PC-3 (cell line): ENCODE data around the gene CLEC5A. TPM values are rescaled to one million over a fixed set of nuclear protein-coding genes. Genes with fewer than 3 reads are reported as not detected.

Experiments
- ATAC-seq: fragments of 200-7000 bp; cut with Tn5 transposase; 2 replicates; pipeline ENCODE4 v1.9.1; 2020; ENCODE audit warnings: mild to moderate bottlenecking, moderate library complexity
- BruUV-seq: library from RNA; stranded (reverse); fragments of 400-500 nt; replicated peaks from 2 replicates; lab custom pipeline; 2021; lab: Mats Ljungman, UMichigan
- CTCF ChIA-PET: fragments of 300-600 bp; sonication (Branson Sonifier 250); formaldehyde crosslinking; loops from one replicate; lab custom pipeline; 2022; ENCODE audit warnings: antibody characterized with exemption; lab: Charles Lee
- POLR2A ChIA-PET: fragments of 300-600 bp; sonication (Branson Sonifier 250); formaldehyde crosslinking; loops from one replicate; lab custom pipeline; 2022; ENCODE audit warnings: antibody characterized with exemption; ENCODE audit not compliant: unreplicated experiment; lab: Charles Lee
- DNase-seq: peaks from one replicate; pipeline ENCODE4 v3.0.0-alpha.2; 2015
- H2AFZ ChIP-seq: fragments of 300-600 bp; sonication (generic); 2 replicates; pipeline ENCODE4 v1.6.0; 2016; ENCODE audit warnings: antibody characterized with exemption, low read length
- H3F3A ChIP-seq: fragments of 300-600 bp; sonication (generic); one replicate; pipeline ENCODE4 v1.6.0; 2017; ENCODE audit warnings: antibody characterized with exemption, low read length, control low read depth, mild to moderate bottlenecking; ENCODE audit not compliant: unreplicated experiment
- H3K27ac ChIP-seq: fragments of 300-600 bp; sonication (generic); 2 replicates; pipeline ENCODE4 v1.5.1; 2016; ENCODE audit warnings: mild to moderate bottlenecking, low read length
- H3K27me3 ChIP-seq: fragments of 300-600 bp; sonication (generic); 2 replicates; pipeline ENCODE4 v1.6.1; 2016; ENCODE audit warnings: low read length, mixed read lengths
- H3K36me3 ChIP-seq: fragments of 300-600 bp; sonication (generic); 2 replicates; pipeline ENCODE4 v1.6.1; 2016; ENCODE audit warnings: low read depth, mixed run types, low read length, mixed read lengths
- H3K4me1 ChIP-seq: fragments of 300-600 bp; sonication (generic); 2 replicates; pipeline ENCODE4 v1.5.1; 2016; ENCODE audit warnings: low read length; ENCODE audit not compliant: insufficient read depth
- H3K4me2 ChIP-seq: fragments of 300-600 bp; sonication (generic); 2 replicates; pipeline ENCODE4 v1.6.0; 2016; ENCODE audit warnings: low read length
- H3K4me3 ChIP-seq: fragments of 300-600 bp; sonication (generic); 2 replicates; pipeline ENCODE4 v1.5.1; 2016; ENCODE audit warnings: mild to moderate bottlenecking, low read length, mixed read lengths
- H3K79me2 ChIP-seq: fragments of 300-600 bp; sonication (generic); 2 replicates; pipeline ENCODE4 v1.6.1; 2017; ENCODE audit warnings: low read length, mixed read lengths
- H3K9ac ChIP-seq: fragments of 300-600 bp; sonication (generic); 2 replicates; pipeline ENCODE4 v1.6.0; 2016; ENCODE audit warnings: mild to moderate bottlenecking, low read length
- H3K9me2 ChIP-seq: fragments of 300-600 bp; sonication (generic); replicated peaks from 2 replicates; pipeline ENCODE4 v1.6.1; 2016; ENCODE audit warnings: mixed run types, low read length, mixed read lengths
- H3K9me3 ChIP-seq: fragments of 300-600 bp; sonication (generic); 2 replicates; pipeline ENCODE4 v1.6.1; 2016; ENCODE audit warnings: low read length, mixed read lengths
- H4K20me1 ChIP-seq: fragments of 300-600 bp; sonication (generic); 2 replicates; pipeline ENCODE4 v1.6.1; 2016; ENCODE audit warnings: low read length, mixed read lengths
- EZH2 ChIP-seq: fragments of 300-600 bp; sonication (generic); IDR thresholded peaks from one replicate; pipeline ENCODE4 v1.6.1; 2017; ENCODE audit warnings: antibody characterized with exemption, mild to moderate bottlenecking, low read length; ENCODE audit not compliant: unreplicated experiment
- EZH2phosphoT487 ChIP-seq: fragments of 300-600 bp; sonication (generic); IDR thresholded peaks from 2 replicates; pipeline ENCODE4 v1.6.1; 2018; ENCODE audit warnings: mild to moderate bottlenecking, antibody characterized with exemption, low read length, borderline replicate concordance
- intact Hi-C: fragments of 100-400 bp; cut with micrococcal nuclease; formaldehyde crosslinking; loops from 2 replicates; pipeline ENCODE4 v1.9.0; 2023
- total RNA-seq: library from RNA; depleted of rRNA; stranded (reverse); fragments of >200 nt; gene quantifications from 2 replicates; pipeline ENCODE4 v1.2.3, GENCODE V29; 2014
- TF ChIP-seq, protein P1 (sequence below): fragments of 300-600 bp; sonication (generic); conservative IDR thresholded peaks from 2 replicates; pipeline ENCODE4 v1.5.1; 2017; ENCODE audit warnings: antibody characterized with exemption, low read depth, mild to moderate bottlenecking, low read length

The CLEC5A gene
- total RNA-seq, 1 experiment from 2014 or later = not detected

- TF ChIP-seq EZH2phosphoT487 (no peak), EZH2 (no peak)
- TF ChIP-seq, protein P1, sequence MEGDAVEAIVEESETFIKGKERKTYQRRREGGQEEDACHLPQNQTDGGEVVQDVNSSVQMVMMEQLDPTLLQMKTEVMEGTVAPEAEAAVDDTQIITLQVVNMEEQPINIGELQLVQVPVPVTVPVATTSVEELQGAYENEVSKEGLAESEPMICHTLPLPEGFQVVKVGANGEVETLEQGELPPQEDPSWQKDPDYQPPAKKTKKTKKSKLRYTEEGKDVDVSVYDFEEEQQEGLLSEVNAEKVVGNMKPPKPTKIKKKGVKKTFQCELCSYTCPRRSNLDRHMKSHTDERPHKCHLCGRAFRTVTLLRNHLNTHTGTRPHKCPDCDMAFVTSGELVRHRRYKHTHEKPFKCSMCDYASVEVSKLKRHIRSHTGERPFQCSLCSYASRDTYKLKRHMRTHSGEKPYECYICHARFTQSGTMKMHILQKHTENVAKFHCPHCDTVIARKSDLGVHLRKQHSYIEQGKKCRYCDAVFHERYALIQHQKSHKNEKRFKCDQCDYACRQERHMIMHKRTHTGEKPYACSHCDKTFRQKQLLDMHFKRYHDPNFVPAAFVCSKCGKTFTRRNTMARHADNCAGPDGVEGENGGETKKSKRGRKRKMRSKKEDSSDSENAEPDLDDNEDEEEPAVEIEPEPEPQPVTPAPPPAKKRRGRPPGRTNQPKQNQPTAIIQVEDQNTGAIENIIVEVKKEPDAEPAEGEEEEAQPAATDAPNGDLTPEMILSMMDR = no peak
- Histone ChIP-seq H3K4me3 (no peak overlapping the region), H2AFZ (no peak overlapping the region), H4K20me1 (no peaks in the 10 kb centered on the region), H3F3A (no peaks in the 10 kb centered on the region), H3K27ac (no peak overlapping the region), H3K36me3 (no peaks in the 10 kb centered on the region), H3K9ac (no peak overlapping the region), H3K4me2 (no peak overlapping the region), H3K9me2 (no peaks in the 10 kb centered on the region), H3K4me1 (no peaks in the 10 kb centered on the region), H3K9me3 (no peaks in the 10 kb centered on the region), H3K27me3 (no peaks in the 10 kb centered on the region), H3K79me2 (no peaks in the 10 kb centered on the region)
- CTCF ChIA-PET = no interaction called here
- intact Hi-C loops = no loop called here
- ATAC-seq (no peak), DNase-seq (no peak)
- POLR2A ChIA-PET = no interaction called here
- BruUV-seq = no TSS peak
These were observed 3.1 kb upstream of the CLEC5A start for GRCh38 chr7:141949911-141950310.

- POLR2A ChIA-PET = no interaction called here
- H3K27ac ChIP-seq = no peak overlapping the region
- H3K36me3 ChIP-seq = no peaks in the 10 kb centered on the region
- H3K9me3 ChIP-seq = no peaks in the 10 kb centered on the region
- intact Hi-C loops = no loop called here
- H3K9ac ChIP-seq = no peak overlapping the region
- DNase-seq (no peak), ATAC-seq (no peak)
- H3K9me2 ChIP-seq = no peaks in the 10 kb centered on the region
- H3K27me3 ChIP-seq = no peaks in the 10 kb centered on the region
- no peaks in the 10 kb centered on the region for H4K20me1 ChIP-seq
- no peaks in the 10 kb centered on the region for H3K4me1 ChIP-seq
- no TSS peak for BruUV-seq
- H3K4me2 ChIP-seq = no peak overlapping the region
- no peaks in the 10 kb centered on the region for H3K79me2 ChIP-seq
- no peaks in the 10 kb centered on the region for H3F3A ChIP-seq
- H2AFZ ChIP-seq = no peak overlapping the region
- no peak overlapping the region for H3K4me3 ChIP-seq
- TF ChIP-seq EZH2phosphoT487 = no peak
- TF ChIP-seq, protein P1 = no peak
- no peak for TF ChIP-seq EZH2
- CTCF ChIA-PET = no interaction called here
These were observed 2.7 kb upstream of the CLEC5A start for GRCh38 chr7:141949451-141949850.

DNA sequence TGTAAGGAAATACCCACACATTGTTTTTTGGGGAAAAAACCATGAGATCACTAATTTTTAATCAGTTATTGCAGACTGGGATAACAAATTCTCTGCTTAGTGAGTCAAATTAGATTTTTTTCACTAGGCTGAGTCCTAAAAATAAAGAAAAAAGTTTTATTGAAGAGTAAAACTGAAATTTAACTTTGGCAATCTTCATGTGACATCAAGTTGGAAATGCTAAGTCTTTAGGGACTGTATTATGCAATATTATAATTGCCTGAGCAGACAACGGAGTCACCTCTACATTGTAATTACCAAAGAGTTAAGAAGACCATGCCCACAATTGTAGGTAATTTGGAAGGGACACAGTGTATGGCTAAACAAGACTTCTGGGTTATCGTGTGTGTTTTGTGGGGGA, 2.2 kb upstream of the CLEC5A start:
- intact Hi-C loops = no loop called here

More for the DNA sequence above, 2.2 kb upstream of the CLEC5A start:
- H3K9ac ChIP-seq = no peak overlapping the region
- no peaks in the 10 kb centered on the region for H3K4me1 ChIP-seq
- H3K4me3 ChIP-seq = no peak overlapping the region
- H3K36me3 ChIP-seq = no peaks in the 10 kb centered on the region
- TF ChIP-seq, protein P1 = no peak
- TF ChIP-seq EZH2 (no peak), EZH2phosphoT487 (no peak)
- ChIA-PET POLR2A (no interaction called here), CTCF (no interaction called here)
- H3K9me2 ChIP-seq = no peaks in the 10 kb centered on the region
- H4K20me1 ChIP-seq = no peaks in the 10 kb centered on the region
- no peaks in the 10 kb centered on the region for H3K79me2 ChIP-seq
- no peak overlapping the region for H2AFZ ChIP-seq
- ATAC-seq = no peak
- H3K27me3 ChIP-seq = no peaks in the 10 kb centered on the region
- DNase-seq = no peak
- BruUV-seq = no TSS peak
- no peaks in the 10 kb centered on the region for H3F3A ChIP-seq
- H3K4me2 ChIP-seq = no peak overlapping the region
- H3K27ac ChIP-seq = no peak overlapping the region
- H3K9me3 ChIP-seq = no peaks in the 10 kb centered on the region
